Measurements from ENCODE around the gene MIXL1. TPM values are rescaled to one million over a fixed set of nuclear protein-coding genes. Genes with fewer than 3 reads are reported as not detected.

Gene MIXL1
- total RNA-seq, 1 experiment from 2014 or later = 4.7 TPM

- H3K27ac ChIP-seq (ENCODE audit: insufficient read length, low read depth, low read length) = no peak overlapping the region
- no peak overlapping the region for H3T11ph ChIP-seq (ENCODE audit: low read length)
- no peak overlapping the region for H3K18ac ChIP-seq (ENCODE audit: insufficient read length, low read depth, low read length)
- no peak overlapping the region for H3K4ac ChIP-seq (ENCODE audit: low read depth, low read length)
- no peaks in the 10 kb centered on the region for H4K20me1 ChIP-seq (ENCODE audit: control insufficient read depth, insufficient read depth, insufficient read length)
- no peaks in the 10 kb centered on the region for H3K79me2 ChIP-seq (ENCODE audit: insufficient read depth, low read length)
- no peak overlapping the region for H3K56ac ChIP-seq (ENCODE audit: insufficient read length, low read depth, low read length)
- no peak overlapping the region for H2BK20ac ChIP-seq (ENCODE audit: low read depth, low read length, poor library complexity, severe bottlenecking)
- H2AK5ac ChIP-seq (ENCODE audit: insufficient read length, low read length) = no peak overlapping the region
- no peak overlapping the region for H3K23ac ChIP-seq (ENCODE audit: insufficient read length, low read depth, low read length)
- H3K23me2 ChIP-seq (ENCODE audit: insufficient read length, low read depth, low read length, poor library complexity, severe bottlenecking) = no peaks in the 10 kb centered on the region
- no peak overlapping the region for H4K8ac ChIP-seq (replicated peaks; ENCODE audit: insufficient read length, low read depth, low read length)
- no peak overlapping the region for H3K4me2 ChIP-seq (ENCODE audit: insufficient read depth, insufficient read length, low read length)
- no peaks in the 10 kb centered on the region for H3K9me3 ChIP-seq (ENCODE audit: control insufficient read depth, low read depth, low read length)
- no peak overlapping the region for H2BK12ac ChIP-seq (ENCODE audit: insufficient read length, low read depth, low read length)
- no peaks in the 10 kb centered on the region for H3K27me3 ChIP-seq (ENCODE audit: insufficient read depth, low read length)
- no peak overlapping the region for H4K91ac ChIP-seq (ENCODE audit: insufficient read length, low read depth, low read length)
- no peak overlapping the region for H2BK15ac ChIP-seq (ENCODE audit: low read depth, low read length)
- Mint-ChIP-seq H3K36me3 (ENCODE audit: insufficient read depth in 1 of 3, low read depth in 3 of 3) (no peaks in the 10 kb centered on the region), H3K27me3 (ENCODE audit: low read depth) (peaks cover 4% of the 10 kb centered on the region), H3K9me3 (no peaks in the 10 kb centered on the region), H3K27ac (no peak overlapping the region), H3K4me3 (no peak overlapping the region), H3K4me1 (peaks cover 40% of the 10 kb centered on the region in 2 experiments)
- H3K4me1 ChIP-seq (ENCODE audit: insufficient read depth, low read length) = peaks cover 5% of the 10 kb centered on the region; the same call in 1 of the 2 replicates
- DNase-seq = no peak
- no peak for TF ChIP-seq CTCF (conservative IDR thresholded peaks at IDR 0.05)
- H3K9ac ChIP-seq (ENCODE audit: extremely low read depth, insufficient read length, low read length) = no peak overlapping the region
- WGBS (ENCODE audit: extremely low coverage, insufficient read length, low lambda C conversion rate) = no CpG with 5 or more reads among the region's 10 CpGs
- no peak overlapping the region for H2BK120ac ChIP-seq (ENCODE audit: low read depth, low read length, poor library complexity, severe bottlenecking)
- H3K14ac ChIP-seq (ENCODE audit: insufficient read depth, low read length) = no peak overlapping the region; the same call in 1 of the 2 replicates
- H2AFZ ChIP-seq (ENCODE audit: low read length) = no peak overlapping the region
- H2BK5ac ChIP-seq (ENCODE audit: insufficient read length, low read length) = no peak overlapping the region
- no peaks in the 10 kb centered on the region for H3K79me1 ChIP-seq (ENCODE audit: insufficient read depth, low read depth, low read length, poor library complexity, severe bottlenecking)
- no peak overlapping the region for H4K5ac ChIP-seq (ENCODE audit: insufficient read length, low read depth, low read length)
These were observed 6.2 kb upstream of the MIXL1 start for GRCh38 chr1:226217273-226217672.
